ENCODE measurements around the gene ACAN.

The ACAN gene

DNA sequence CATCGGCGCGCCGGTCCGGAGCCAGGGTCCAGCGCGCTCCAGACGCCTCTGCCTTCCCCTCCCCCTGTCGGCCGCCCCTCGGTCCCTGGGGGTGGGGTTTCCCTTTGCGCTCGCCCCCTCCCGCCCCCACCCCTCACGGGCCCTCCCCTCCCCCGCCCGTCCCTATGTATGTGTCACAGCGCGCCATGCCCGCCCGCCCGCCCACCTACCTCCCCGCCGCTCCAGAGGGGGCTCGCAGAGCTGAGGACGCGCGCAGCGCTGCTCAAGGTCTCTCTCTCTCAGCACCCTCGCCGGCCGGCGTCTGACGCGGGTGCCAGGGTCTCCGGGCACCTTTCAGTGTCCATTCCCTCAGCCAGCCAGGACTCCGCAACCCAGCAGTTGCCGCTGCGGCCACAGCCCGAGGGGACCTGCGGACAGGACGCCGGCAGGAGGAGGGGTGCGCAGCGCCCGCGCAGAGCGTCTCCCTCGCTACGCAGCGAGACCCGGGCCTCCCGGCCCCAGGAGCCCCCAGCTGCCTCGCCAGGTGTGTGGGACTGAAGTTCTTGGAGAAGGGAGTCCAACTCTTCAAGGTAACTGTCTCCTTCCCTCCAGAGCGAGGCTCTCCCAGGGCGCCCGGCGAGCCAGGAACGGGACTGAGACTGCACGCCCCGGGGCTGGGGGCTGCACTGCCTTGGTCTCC is at the start of gene ACAN:
Gene ACAN, plus strand, starts transcription at position 196 of the 679 bp plus-strand sequence. CDS start 32,771 bp downstream, outside the sequence.
- no peak for DNase-seq

DNA sequence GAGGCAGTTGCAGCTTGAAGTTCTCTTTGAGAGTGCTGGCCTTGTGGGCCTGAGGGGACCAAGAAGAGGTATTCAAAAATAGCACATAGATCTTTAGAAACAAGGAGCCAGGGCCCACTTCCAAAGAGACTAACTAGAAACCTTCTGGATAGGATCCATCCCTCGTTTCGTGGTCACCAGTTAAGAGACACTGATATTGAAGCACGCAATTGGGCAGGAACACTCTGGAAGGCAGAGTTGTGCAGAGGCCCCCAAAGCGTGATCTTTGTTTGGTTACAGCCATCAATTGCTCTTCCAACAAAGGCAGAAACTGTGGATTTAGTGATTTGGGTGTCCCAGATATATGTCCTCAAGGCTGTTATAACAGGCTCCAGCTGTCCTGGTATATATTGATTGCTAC is 46.7 kb upstream of the ACAN start:
- no peak for DNase-seq

- no peak for DNase-seq
Observed at GRCh38 chr15:88756921-88757320, 46.3 kb upstream of the ACAN start.

DNA sequence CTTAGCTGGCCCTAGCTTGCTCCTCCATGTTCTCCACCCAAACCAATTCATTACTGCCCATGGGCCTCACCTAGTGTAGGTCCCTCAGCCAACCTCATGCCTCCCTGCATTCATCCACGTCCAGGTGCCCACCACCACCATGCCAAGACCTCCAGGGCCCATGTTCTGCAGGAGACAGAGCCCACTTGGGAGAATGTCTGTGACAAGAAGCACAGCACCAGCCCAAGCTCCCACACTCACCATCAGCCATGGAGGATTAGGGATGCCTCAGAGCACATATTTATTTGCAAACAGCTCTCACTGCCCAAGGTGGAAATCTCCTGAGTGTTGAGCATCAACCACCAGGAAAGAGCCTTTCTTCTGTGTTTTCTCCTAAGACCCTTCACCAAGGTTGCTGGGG is 43.4 kb upstream of the ACAN start:
- DNase-seq: no peak

DNA sequence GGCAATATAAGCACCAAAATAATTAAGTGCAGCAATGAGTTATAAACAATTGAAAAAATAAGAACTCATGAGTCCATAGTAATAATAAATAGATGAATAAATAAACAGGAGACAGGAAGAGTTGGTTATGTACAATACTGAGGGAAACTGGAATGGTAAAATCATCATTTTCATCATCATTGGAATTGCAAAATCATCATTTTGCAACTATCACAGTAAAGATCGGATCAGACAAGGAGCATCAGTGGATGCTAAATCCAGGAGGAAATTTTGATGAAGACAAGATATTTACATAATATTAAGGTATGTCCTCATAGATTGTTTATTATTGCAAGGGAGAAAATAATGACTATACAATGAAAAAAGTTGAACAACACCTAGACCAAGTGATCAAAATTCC is 38.8 kb upstream of the ACAN start:
- DNase-seq: no peak

- no peak for DNase-seq
Observed at GRCh38 chr15:88765212-88765611, 38.0 kb upstream of the ACAN start.

DNA sequence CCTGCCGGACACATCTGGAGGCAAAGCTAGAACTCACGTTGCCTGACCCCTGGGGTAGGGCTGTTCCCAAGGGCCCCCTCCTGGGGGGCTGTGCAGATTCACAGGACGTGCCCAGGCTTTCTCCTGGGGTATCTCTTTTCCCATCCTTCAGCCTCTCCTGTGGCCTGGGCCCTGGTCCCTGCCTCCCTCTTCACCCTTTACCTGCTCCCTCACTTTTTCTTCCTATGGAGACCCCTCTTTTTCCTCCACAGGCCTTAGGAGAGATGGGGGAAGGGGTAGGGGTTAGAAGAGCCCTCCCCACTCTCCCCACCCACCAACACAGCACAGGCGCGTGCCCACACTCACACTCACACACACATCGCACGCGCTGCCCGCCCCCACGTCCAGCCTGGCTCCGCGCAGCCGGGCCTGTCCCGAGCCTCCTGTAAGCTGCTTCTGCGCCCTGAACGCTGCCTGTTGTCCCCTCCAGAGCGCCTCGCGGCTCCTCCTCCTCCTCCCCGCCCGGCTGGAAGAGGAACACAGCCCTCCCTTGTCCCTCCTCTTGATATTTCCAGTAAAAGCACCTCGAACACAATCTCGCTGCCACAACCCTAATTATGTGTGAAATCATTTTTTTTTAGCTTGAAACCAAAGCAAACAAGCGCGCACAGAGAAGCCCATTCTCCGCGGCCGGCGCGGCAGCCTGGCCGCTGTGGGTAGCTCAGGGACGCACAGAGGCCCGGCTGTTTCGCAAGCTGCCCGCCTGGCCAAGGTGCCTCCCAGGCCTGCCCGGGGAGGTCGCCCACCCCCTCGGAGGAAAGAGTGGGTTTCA is 33.9 kb upstream of the ACAN start:
- DNase-seq: no peak

GRCh38 chr15:88775776-88776175 is 27.5 kb upstream of the ACAN start:
- no peak for DNase-seq

- no peak for DNase-seq
Observed at GRCh38 chr15:88776646-88777045, 26.6 kb upstream of the ACAN start.

- DNase-seq: no peak
Observed at GRCh38 chr15:88779944-88780343, 23.3 kb upstream of the ACAN start.

DNA sequence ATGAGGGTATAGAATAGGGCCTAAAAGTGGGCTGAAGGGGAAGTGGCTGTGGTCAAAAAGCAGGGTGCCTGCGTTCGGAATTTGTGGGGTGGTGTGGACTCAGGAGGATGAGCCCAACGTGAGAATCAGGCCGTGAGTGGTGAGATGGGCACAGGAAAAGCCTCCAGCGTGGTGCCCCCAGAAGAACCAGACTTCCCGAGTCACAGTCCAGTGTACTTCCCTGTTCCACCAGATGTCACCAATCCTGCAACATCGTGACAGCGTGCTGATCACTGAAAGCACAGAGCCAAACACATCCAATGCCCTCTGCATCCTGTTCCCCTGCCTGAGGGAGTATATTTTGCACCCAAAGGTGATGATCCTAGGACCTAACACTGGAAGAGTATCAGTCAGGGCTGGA is 20.8 kb upstream of the ACAN start:
- DNase-seq: no peak

DNA sequence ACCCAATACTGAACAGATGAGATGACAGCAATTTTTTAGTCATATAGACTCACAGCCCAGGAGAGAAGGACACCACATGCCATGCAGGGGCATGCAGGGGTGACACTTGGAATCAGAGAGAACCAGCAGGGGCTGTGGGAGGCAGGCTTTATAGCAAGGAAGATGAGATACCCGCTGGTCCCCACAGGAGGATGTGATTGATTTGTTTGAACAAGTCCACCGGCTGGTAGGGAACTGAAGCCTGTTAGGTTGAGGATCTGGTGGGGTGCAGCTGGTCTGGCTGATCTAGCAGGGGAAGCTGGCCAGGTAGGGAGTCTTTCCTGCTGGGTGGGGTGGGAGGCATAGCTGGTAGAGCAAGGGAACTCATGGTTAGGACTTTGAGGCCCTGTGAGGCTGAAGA is 18.0 kb upstream of the ACAN start:
- no peak for DNase-seq

DNA sequence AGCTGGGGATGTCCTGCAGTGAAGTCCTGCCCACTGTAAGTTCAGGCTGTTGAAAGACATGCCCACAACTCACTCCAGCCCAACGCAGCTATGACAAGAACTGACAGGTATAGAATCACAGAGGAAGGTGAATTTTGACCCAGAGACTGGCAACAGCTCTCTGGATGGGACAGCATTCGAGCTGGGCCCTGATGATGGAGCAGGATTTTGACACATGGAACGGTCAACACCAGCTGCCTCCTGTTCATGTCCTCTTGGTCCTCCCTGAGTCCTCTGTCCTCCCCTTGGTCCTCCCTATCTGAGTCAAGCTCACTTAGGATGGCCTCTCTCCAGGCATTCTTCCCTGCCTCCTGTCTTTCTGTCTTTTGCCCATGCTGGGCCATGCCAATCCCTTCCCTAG is 15.2 kb upstream of the ACAN start:
- no peak for DNase-seq

DNA sequence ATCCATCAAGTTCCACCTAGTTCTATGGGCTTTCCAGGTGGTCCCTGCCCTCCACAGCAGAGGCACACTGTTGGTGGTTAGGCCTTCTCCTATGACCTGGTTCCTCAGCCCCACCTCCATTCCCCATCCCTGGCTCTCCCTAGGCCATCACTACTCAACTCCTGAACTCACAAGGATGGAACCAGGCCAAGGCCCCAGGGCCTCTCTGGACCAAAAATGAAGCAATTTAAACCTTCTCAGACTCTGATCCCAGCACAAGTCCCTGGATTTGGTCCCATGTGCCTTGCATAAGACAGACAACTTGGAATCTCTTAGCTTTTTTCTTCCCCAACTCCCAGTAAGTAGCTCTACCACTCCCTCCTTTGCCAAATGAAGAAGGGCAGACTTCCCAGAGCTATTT is 14.4 kb upstream of the ACAN start:
- no peak for DNase-seq

GRCh38 chr15:88790486-88790885 is 12.8 kb upstream of the ACAN start:
- no peak for DNase-seq

GRCh38 chr15:88791637-88792036 is 11.6 kb upstream of the ACAN start:
- DNase-seq: no peak

DNA sequence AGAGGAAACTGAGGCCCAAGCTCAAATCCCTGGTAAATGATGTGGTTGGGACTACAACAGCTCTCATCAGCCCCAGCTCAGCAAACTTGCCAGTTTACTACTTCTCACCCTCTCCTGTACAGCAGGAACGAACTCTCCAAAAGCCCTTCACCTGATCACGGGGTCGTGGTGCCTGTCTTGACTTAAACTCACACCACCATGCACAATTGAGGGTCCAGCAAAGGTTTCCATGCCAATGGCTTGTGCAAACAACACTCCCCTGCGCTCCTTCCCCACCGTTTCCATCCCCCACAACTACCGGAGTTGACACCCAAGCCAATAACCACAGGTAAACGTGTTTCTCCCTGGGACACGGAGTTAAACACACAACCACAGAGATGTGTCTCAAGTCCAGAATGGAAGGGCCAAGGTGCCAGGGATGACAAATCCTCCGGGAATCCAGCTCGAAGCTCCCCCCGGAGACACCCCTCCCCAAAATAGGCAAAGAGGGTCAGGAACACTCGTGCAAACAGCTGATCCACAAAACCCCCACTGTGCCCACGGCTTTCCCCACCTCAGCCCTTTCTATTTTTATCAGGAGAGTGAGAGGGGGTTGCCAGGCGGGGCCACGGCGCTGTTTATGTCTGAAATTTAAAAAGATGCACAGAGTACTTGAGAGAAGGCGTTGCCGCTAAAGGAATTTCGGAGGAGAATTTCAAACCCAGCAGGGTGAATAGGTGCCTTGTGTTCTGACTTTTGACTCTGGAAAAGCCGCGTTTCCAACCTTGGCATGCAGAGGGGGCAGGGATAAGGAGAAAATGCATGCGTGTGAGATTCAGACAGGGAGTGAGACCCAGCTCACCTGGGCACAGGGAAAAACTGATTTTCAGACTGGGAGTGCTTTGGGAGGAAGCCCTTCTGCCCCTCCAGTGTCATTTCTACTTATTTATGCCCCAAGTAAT is 10.6 kb upstream of the ACAN start:
- DNase-seq: no peak

DNA sequence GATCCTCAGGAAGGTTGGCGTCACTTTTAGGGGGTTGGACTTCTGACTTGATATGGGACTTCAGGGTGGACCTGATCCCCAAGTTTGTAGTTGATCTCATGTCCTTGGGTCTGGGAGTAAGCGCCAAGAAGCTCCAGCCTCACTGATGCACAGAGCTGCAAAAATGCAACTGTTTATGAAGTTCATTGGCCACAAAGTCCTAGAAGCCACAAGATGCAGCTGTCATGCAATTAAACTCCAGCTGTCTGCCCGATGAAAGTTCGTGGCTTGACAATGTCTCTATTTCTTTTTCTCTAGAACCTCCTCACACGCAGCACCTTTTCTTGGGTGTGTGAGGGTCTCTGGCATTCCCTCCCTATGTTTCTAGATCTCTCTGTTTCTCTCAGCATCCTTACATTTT is 9.2 kb upstream of the ACAN start:
- no peak for DNase-seq

DNA sequence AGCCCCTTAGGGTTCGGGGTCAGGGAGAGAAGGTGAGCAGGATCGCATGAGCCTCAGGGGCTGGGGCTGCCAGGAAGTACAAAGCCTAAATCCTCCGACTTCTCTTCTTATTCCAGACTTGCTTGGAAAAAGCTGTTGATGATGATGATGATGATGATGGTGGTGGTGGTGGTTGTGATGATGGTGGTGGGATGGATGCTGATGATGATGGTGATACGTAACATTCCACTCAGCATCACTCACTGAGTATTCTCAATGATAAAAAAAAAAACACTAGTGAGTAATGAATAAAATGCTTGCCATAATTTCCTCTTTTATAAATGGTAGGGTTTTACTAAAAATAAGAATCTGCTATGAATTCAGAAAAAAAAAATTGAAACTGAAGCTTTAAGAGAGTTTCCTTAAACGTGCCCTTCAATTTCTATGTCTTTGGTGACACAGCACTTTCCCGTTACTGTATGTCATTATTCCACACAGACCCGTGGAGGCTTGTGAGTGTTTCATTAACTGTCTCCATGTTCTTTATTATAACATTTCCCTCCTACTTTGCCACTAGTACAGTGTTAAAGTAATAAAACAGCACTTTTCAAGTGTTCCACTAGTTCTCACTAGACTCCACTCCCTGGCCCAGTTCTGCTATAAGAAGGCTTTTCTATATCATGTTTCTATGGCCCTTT is 5.4 kb upstream of the ACAN start:
- no peak for DNase-seq

- no peak for DNase-seq
Observed at GRCh38 chr15:88799341-88799740, 3.9 kb upstream of the ACAN start.

GRCh38 chr15:88800026-88800425 is 3.2 kb upstream of the ACAN start:
- DNase-seq: no peak

DNA sequence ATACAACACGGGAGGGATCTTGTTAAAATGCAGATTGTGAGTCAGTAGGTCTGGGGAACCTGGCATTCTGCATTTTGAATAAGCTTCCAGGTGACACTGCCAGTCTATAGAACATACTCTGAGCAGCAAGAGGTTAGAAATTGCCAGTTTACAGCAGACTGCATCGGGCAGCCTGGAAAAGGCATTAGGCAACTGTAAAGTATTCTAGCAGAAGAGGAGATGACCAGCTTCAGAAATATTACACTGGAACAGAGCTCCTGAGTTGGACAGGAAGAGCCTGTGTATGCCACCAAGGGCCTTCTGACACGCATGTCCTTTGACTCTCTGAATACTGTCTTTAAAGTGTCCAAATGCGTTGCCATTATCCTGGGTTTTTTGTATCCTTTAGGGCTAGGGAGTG is 2.5 kb upstream of the ACAN start:
- no peak for DNase-seq
